ENCODE measurements around the gene MAP2K5. TPM values are rescaled to one million over a fixed set of nuclear protein-coding genes. Genes with fewer than 3 reads are reported as not detected.

MAP2K5 gene
- total and polyA plus RNA-seq, 7 donors = 11.3 to 19.4 (median 14.3) TPM

DNA sequence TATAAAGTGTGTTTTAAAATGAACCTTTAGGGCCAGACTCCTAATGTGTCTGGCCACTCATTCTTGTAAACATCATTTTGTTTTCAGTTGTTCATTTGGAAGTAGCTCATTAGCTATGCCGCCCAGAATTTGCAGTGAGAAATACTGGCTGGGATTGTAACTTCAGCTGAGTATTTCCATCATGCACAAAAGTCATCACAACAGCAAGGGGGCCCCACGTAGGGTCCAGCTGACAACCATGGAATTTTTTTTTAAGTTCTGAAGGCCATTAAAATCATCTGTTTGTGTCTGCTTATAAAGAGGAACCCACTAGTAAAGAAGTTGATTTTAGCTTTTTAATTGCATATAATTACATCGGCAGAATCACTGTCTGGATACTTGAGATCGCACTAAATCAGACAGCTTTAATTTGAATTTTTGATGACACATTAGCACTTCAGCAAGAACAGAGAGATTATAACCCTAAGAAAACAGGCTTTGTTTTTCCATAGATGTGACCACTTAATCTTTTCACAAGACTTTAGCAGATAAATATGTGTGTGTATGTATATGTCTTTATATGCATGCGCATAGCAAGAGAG is 236.6 kb downstream of the MAP2K5 start:
- no peak for DNase-seq
- H3K4me3 ChIP-seq = no peak overlapping the region
- TF ChIP-seq EP300 (IDR thresholded peaks at IDR 0.05) = no peak
- no peak for TF ChIP-seq POLR2A (IDR thresholded peaks at IDR 0.05)
- TF ChIP-seq CTCF (IDR thresholded peaks at IDR 0.05) = no peak
- TF ChIP-seq POLR2AphosphoS5 (IDR thresholded peaks at IDR 0.05) = no peak
- 85 to 91% methylated on average over 5 of the region's 5 CpGs for WGBS, 2 donors
- intact Hi-C loops (cut with DNase I) = no loop called here
- H3K36me3 ChIP-seq = peaks cover 0 to 10% (median 0%) of the 10 kb centered on the region in 4 donors
- no peaks in the 10 kb centered on the region for H3K4me1 ChIP-seq
- no peak overlapping the region for H3K27ac ChIP-seq
- H3K9me3 ChIP-seq = no peaks in the 10 kb centered on the region
- H3K27me3 ChIP-seq = no peaks in the 10 kb centered on the region

- Histone ChIP-seq H3K27me3 (no peaks in the 10 kb centered on the region), H3K36me3 (peaks cover 0 to 4% (median 0%) of the 10 kb centered on the region in 4 donors), H3K4me1 (no peaks in the 10 kb centered on the region), H3K4me3 (no peak overlapping the region), H3K9me3 (no peaks in the 10 kb centered on the region), H3K27ac (no peak overlapping the region)
- no peak for DNase-seq
- no peak for TF ChIP-seq CTCF (IDR thresholded peaks at IDR 0.05)
- intact Hi-C loops (cut with DNase I) = no loop called here
- WGBS, 2 donors = 60 to 91% methylated on average over 6 of the region's 6 CpGs
Measured at GRCh38 chr15:67779549-67780111, 237.1 kb downstream of the MAP2K5 start.

DNA sequence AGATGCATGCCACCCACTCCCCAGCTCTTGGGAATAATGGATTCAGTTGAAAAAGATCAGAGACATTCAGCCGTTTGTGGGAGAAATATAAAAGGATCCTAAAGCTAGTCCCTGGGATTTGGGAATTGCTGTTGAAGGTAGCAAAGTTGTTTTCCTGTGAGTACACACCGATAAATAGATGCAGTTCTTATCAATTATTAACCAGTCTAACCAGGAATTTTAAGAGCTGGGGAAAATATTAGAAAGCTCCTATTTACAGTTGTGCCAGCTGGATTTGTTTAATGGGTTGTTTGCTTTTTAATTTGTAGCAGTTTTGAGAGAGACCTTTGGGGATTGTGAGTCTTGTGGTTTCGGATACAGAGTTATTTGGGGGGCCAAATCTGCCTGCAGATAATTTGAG is 238.6 kb downstream of the MAP2K5 start:
- Histone ChIP-seq H3K4me1 (no peaks in the 10 kb centered on the region), H3K9me3 (no peaks in the 10 kb centered on the region), H3K27me3 (no peaks in the 10 kb centered on the region), H3K27ac (no peak overlapping the region), H3K36me3 (peaks cover 0 to 4% (median 0%) of the 10 kb centered on the region in 4 donors), H3K4me3 (no peak overlapping the region)
- no peak for DNase-seq
- 82 to 94% methylated on average over 3 of the region's 3 CpGs for WGBS, 2 donors
- intact Hi-C loops (cut with DNase I) = no loop called here
- TF ChIP-seq POLR2A (IDR thresholded peaks at IDR 0.05) (no peak), POLR2AphosphoS5 (IDR thresholded peaks at IDR 0.05) (no peak), EP300 (IDR thresholded peaks at IDR 0.05) (no peak), CTCF (IDR thresholded peaks at IDR 0.05) (no peak)

- H3K36me3 ChIP-seq = peaks cover 0 to 4% (median 0%) of the 10 kb centered on the region in 4 donors
- 84 to 90% methylated on average over 10 of the region's 10 CpGs for WGBS, 2 donors
- DNase-seq = no peak
- H3K27ac ChIP-seq = no peak overlapping the region
- TF ChIP-seq POLR2AphosphoS5 (IDR thresholded peaks at IDR 0.05) = no peak
- TF ChIP-seq POLR2A (IDR thresholded peaks at IDR 0.05) = no peak
- TF ChIP-seq EP300 (IDR thresholded peaks at IDR 0.05) = no peak
- no peak for TF ChIP-seq CTCF (IDR thresholded peaks at IDR 0.05)
- no peaks in the 10 kb centered on the region for H3K27me3 ChIP-seq
- intact Hi-C loops (cut with DNase I) = no loop called here
- H3K4me1 ChIP-seq = no peaks in the 10 kb centered on the region
- no peaks in the 10 kb centered on the region for H3K9me3 ChIP-seq
- no peak overlapping the region for H3K4me3 ChIP-seq
Measured at GRCh38 chr15:67781907-67782690, 239.6 kb downstream of the MAP2K5 start.
